K562 (cell line): Measurements from ENCODE around the gene IGF2R. TPM values are rescaled to one million over a fixed set of nuclear protein-coding genes. Genes with fewer than 3 reads are reported as not detected.

ENCODE experiments used
- ARID1B ChIP-seq: fragments of 450-650 bp; IDR thresholded peaks from 2 replicates; pipeline ENCODE4 v1.6.1; 2016; ENCODE audit warnings: antibody characterized with exemption, mild to moderate bottlenecking, inconsistent platforms
- CCNT2 ChIP-seq: IDR thresholded peaks from 2 replicates; pipeline ENCODE4 v1.6.1; 2011; ENCODE audit warnings: borderline replicate concordance, low read depth, mild to moderate bottlenecking, moderate library complexity, mixed read lengths, low read length; ENCODE audit not compliant: insufficient read length; ENCODE audit errors: extremely low read depth
- CXXC5 ChIP-seq: fragments of 250-450 bp; sonication (Bioruptor Pico); IDR thresholded peaks from 2 replicates; pipeline ENCODE4 v1.8.0; 2022; ENCODE audit warnings: inconsistent platforms, mild to moderate bottlenecking, moderate library complexity
- EHMT2 ChIP-seq: fragments of 450-650 bp; IDR thresholded peaks from 2 replicates; pipeline ENCODE4 v1.6.1; 2018; ENCODE audit warnings: antibody characterized with exemption
- GABPA ChIP-seq: fragments of 200-800 bp; sonication (Bioruptor generic); conservative IDR thresholded peaks from 2 replicates; pipeline ENCODE4 v1.6.1; 2016; ENCODE audit warnings: low read depth, missing genetic modification characterization, missing compliant biosample characterization
- KDM1A ChIP-seq, 2 experiments: fragments of 450-650 bp; IDR thresholded peaks; 2 replicates each; pipeline ENCODE4 v1.6.1; 2016; ENCODE audit warnings: mild to moderate bottlenecking in 2 of 2
- MAZ ChIP-seq, 2 experiments: fragments of 450-650 bp in 1 of 2; sonication (generic) in 1 of 2; formaldehyde crosslinking; IDR thresholded peaks in 1 of 2; conservative IDR thresholded peaks in 1 of 2; 2 replicates each; pipeline versions ENCODE4 v1.4.0 to v1.5.0; 2020; ENCODE audit warnings: mild to moderate bottlenecking in 1 of 2, missing genetic modification reagents in 1 of 2
- MED1 ChIP-seq: sonication (generic); formaldehyde crosslinking; IDR thresholded peaks from 2 replicates; pipeline ENCODE4 v1.8.1; 2023; ENCODE audit warnings: missing genetic modification reagents, borderline replicate concordance
- PHB ChIP-seq: fragments of 250-450 bp; sonication (Bioruptor Pico); IDR thresholded peaks from 2 replicates; pipeline ENCODE4 v1.5.0; 2021
- PHF8 ChIP-seq: fragments of 200-600 bp; sonication (generic); IDR thresholded peaks from 2 replicates; pipeline ENCODE4 v1.6.1; 2012; ENCODE audit warnings: mixed run types, mild to moderate bottlenecking, inconsistent platforms, low read length, moderate library complexity, borderline replicate concordance
- PTBP1 ChIP-seq: fragments of 200-400 bp; formaldehyde crosslinking; IDR thresholded peaks from 2 replicates; pipeline ENCODE4 v1.6.1; 2017; ENCODE audit warnings: low read depth, low read length
- RBM14 ChIP-seq: fragments of 200-400 bp; formaldehyde crosslinking; IDR thresholded peaks from 2 replicates; pipeline ENCODE4 v1.6.1; 2018; ENCODE audit warnings: low read depth, mild to moderate bottlenecking, low read length, moderate library complexity, borderline replicate concordance; ENCODE audit not compliant: insufficient read depth
- RHOXF2B ChIP-seq: fragments of 250-450 bp; sonication (Bioruptor Pico); conservative IDR thresholded peaks from 2 replicates; pipeline ENCODE4 v1.5.1; 2021
- TRIM28 ChIP-seq: fragments of 450-650 bp; IDR thresholded peaks from 2 replicates; pipeline ENCODE4 v1.6.1; 2017
- XRCC4 ChIP-seq: IDR thresholded peaks from one replicate; pipeline ENCODE4 v1.6.1; 2011; ENCODE audit not compliant: insufficient read depth, insufficient read length; ENCODE audit errors: extremely low read depth
- YY1 ChIP-seq, 3 experiments: IDR thresholded peaks; 2 replicates each; pipeline ENCODE4 v1.6.1; 2011; ENCODE audit warnings: low read length in 2 of 3, mild to moderate bottlenecking in 2 of 3, moderate library complexity in 2 of 3, borderline replicate concordance in 1 of 3, control low read depth in 1 of 3, low read depth in 1 of 3; ENCODE audit not compliant: insufficient read depth in 3 of 3, insufficient replicate concordance in 2 of 3, control insufficient read depth in 1 of 3, insufficient read length in 1 of 3; ENCODE audit errors: extremely low read depth in 1 of 3
- ZKSCAN8 ChIP-seq: fragments of 200-800 bp; sonication (Bioruptor generic); IDR thresholded peaks from 2 replicates; pipeline ENCODE4 v1.6.1; 2016; ENCODE audit warnings: missing genetic modification characterization, missing compliant biosample characterization
- ZNF408 ChIP-seq: fragments of 250-450 bp; sonication (Bioruptor Pico); IDR thresholded peaks from 2 replicates; pipeline ENCODE4 v1.4.0; 2020; ENCODE audit warnings: low read depth, mild to moderate bottlenecking, moderate library complexity
- ZNF668 ChIP-seq: fragments of 250-450 bp; sonication (Bioruptor Pico); IDR thresholded peaks from 2 replicates; pipeline ENCODE4 v1.8.0; 2022; ENCODE audit warnings: mild to moderate bottlenecking, inconsistent platforms
- polyA plus RNA-seq, 8 experiments: library from polyadenylated mRNA; depleted of rRNA in 4 of 8; stranded (reverse) in 5 of 8; unstranded in 3 of 8; fragments of >200 nt; fragmentation: Nextera tagmentation in 2 of 8; fragmentation: Illumina TruSeq in 1 of 8; extraction: Ambion mirVana in 2 of 8; extraction: Trizol in 1 of 8; gene quantifications; 2 replicates each; pipeline versions ENCODE4 v1.2.1 to v1.2.3, GENCODE V29; 2011 to 2014; ENCODE audit warnings: inconsistent platforms in 1 of 8, missing spikeins in 1 of 8
- total RNA-seq, 7 experiments: library from RNA; depleted of rRNA in 6 of 7; stranded (reverse); fragments of >200 nt in 6 of 7; fragmentation: Illumina TruSeq in 2 of 7; extraction: Trizol in 2 of 7; gene quantifications; 2 replicates each; pipeline versions ENCODE4 v1.2.1 to v1.2.3, GENCODE V29; 2011 to 2021; ENCODE audit warnings: low replicate concordance in 1 of 7
- TF ChIP-seq, protein P1 (sequence below), 2 experiments: fragments of 450-650 bp; IDR thresholded peaks; 2 replicates each; pipeline ENCODE4 v1.6.1; 2018; ENCODE audit warnings: mild to moderate bottlenecking in 2 of 2, low read depth in 1 of 2; ENCODE audit not compliant: partially characterized antibody in 2 of 2
- TF ChIP-seq, protein P2 (sequence below): fragments of 250-450 bp; sonication (Bioruptor Pico); IDR thresholded peaks from 2 replicates; pipeline ENCODE4 v1.6.1; 2021; ENCODE audit warnings: mild to moderate bottlenecking
- TF ChIP-seq, protein P3 (sequence below), 3 experiments: IDR thresholded peaks in 2 of 3; conservative IDR thresholded peaks in 1 of 3; 2 replicates each; pipeline ENCODE4 v1.5.1; 2011 to 2012; ENCODE audit warnings: low read length in 3 of 3, mild to moderate bottlenecking in 3 of 3, control low read depth in 2 of 3, improper control_type of control experiment in 1 of 3, inconsistent platforms in 1 of 3, low read depth in 1 of 3, mixed read lengths in 1 of 3, moderate library complexity in 1 of 3; ENCODE audit not compliant: insufficient read depth in 2 of 3

IGF2R gene
- total and polyA plus RNA-seq, 9 of the 15 experiments (the other 6 are each of a cell fraction or from before 2014, with no cell fraction given) = 3.5 to 92.3 (median 34.5) TPM

DNA sequence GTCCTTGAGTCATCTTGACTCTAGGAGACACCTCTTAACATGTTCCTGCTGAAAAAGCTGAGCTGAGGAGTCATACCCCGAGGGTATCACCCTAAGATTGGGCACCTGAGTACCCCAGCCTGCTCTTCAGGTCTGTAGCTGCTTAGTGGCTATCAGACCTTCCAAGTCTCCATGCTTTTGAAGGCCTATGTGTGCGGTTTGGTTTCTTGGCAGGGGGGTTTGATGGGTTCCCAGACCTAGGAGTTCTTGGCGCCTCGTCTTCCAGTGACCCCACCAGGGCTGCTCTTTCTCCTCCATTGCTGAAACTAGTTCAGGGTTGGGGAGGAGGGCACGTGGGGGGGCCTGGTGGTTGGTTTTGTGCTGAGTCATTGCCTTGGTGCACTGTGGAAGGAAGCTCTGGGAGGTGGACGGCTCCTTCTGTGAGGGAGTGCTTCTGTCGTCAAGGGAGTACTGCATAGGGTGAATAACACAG lies 20.1 kb downstream of the IGF2R start (continued):
- TF ChIP-seq, protein P1, sequence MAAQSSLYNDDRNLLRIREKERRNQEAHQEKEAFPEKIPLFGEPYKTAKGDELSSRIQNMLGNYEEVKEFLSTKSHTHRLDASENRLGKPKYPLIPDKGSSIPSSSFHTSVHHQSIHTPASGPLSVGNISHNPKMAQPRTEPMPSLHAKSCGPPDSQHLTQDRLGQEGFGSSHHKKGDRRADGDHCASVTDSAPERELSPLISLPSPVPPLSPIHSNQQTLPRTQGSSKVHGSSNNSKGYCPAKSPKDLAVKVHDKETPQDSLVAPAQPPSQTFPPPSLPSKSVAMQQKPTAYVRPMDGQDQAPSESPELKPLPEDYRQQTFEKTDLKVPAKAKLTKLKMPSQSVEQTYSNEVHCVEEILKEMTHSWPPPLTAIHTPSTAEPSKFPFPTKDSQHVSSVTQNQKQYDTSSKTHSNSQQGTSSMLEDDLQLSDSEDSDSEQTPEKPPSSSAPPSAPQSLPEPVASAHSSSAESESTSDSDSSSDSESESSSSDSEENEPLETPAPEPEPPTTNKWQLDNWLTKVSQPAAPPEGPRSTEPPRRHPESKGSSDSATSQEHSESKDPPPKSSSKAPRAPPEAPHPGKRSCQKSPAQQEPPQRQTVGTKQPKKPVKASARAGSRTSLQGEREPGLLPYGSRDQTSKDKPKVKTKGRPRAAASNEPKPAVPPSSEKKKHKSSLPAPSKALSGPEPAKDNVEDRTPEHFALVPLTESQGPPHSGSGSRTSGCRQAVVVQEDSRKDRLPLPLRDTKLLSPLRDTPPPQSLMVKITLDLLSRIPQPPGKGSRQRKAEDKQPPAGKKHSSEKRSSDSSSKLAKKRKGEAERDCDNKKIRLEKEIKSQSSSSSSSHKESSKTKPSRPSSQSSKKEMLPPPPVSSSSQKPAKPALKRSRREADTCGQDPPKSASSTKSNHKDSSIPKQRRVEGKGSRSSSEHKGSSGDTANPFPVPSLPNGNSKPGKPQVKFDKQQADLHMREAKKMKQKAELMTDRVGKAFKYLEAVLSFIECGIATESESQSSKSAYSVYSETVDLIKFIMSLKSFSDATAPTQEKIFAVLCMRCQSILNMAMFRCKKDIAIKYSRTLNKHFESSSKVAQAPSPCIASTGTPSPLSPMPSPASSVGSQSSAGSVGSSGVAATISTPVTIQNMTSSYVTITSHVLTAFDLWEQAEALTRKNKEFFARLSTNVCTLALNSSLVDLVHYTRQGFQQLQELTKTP (IDR thresholded peaks at IDR 0.05; ENCODE audit: low read depth in 1 of 2, partially characterized antibody in 2 of 2) = no peak
- TF ChIP-seq PHB (CRISPR knock-in tag) (no peak), EHMT2 (peak; percentile 75), PHF8 (no peak), XRCC4 (no peak), CXXC5 (CRISPR knock-in tag) (peak; percentile 55), MAZ (CRISPR knock-in tag; conservative IDR thresholded peaks at IDR 0.05 in 1 of 2, IDR thresholded peaks at IDR 0.05 in 1 of 2) (peak in 1 of 2 experiments; percentile 67; a peak in 1 of 4 replicates), ZKSCAN8 (0 out of 2 replicates have a peak, but pooled peaks have one; percentile 45), TRIM28 (no peak), ZNF668 (no peak), YY1 (IDR thresholded peaks at IDR 0.05; ENCODE audit: borderline replicate concordance in 1 of 3, control insufficient read depth in 1 of 3, extremely low read depth in 1 of 3, insufficient read depth in 3 of 3, insufficient read length in 1 of 3, insufficient replicate concordance in 2 of 3, low read depth in 1 of 3, low read length in 2 of 3) (peak in 1 of 3 experiments; percentile 81), ARID1B (peak; percentile 69), PTBP1 (no peak), ZNF408 (CRISPR knock-in tag) (no peak), KDM1A (IDR thresholded peaks at IDR 0.05) (no peak), GABPA (peak; percentile 10; the same call in 1 of the 2 replicates), RHOXF2B (CRISPR knock-in tag) (0 out of 2 replicates have a peak, but pooled peaks have one; percentile 47), MED1 (CRISPR knock-in tag) (no peak), RBM14 (no peak), CCNT2 (no peak)
- TF ChIP-seq, protein P2, sequence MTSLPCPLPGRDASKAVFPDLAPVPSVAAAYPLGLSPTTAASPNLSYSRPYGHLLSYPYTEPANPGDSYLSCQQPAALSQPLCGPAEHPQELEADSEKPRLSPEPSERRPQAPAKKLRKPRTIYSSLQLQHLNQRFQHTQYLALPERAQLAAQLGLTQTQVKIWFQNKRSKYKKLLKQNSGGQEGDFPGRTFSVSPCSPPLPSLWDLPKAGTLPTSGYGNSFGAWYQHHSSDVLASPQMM (CRISPR knock-in tag) = no peak
- TF ChIP-seq, protein P3, sequence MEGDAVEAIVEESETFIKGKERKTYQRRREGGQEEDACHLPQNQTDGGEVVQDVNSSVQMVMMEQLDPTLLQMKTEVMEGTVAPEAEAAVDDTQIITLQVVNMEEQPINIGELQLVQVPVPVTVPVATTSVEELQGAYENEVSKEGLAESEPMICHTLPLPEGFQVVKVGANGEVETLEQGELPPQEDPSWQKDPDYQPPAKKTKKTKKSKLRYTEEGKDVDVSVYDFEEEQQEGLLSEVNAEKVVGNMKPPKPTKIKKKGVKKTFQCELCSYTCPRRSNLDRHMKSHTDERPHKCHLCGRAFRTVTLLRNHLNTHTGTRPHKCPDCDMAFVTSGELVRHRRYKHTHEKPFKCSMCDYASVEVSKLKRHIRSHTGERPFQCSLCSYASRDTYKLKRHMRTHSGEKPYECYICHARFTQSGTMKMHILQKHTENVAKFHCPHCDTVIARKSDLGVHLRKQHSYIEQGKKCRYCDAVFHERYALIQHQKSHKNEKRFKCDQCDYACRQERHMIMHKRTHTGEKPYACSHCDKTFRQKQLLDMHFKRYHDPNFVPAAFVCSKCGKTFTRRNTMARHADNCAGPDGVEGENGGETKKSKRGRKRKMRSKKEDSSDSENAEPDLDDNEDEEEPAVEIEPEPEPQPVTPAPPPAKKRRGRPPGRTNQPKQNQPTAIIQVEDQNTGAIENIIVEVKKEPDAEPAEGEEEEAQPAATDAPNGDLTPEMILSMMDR (IDR thresholded peaks at IDR 0.05 in 2 of 3, conservative IDR thresholded peaks at IDR 0.05 in 1 of 3; ENCODE audit: insufficient read depth in 2 of 3, low read depth in 1 of 3, low read length in 3 of 3) = no peak
